RWPE1 (cell line): ENCODE measurements around the gene PCCA.

Experiments used
- CTCF ChIA-PET: fragments of 350-600 bp; sonication (Branson Sonifier 250); formaldehyde crosslinking; extraction: SDS; loops from one replicate; lab custom pipeline; 2021; lab: Yijun Ruan, JAX
- POLR2A ChIA-PET: fragments of 400-600 bp; formaldehyde crosslinking; extraction: SDS; loops from one replicate; lab custom pipeline; 2020; ENCODE audit warnings: antibody characterized with exemption; ENCODE audit not compliant: low non-redundant PET; lab: Yijun Ruan, JAX
- DNase-seq: peaks from one replicate; pipeline ENCODE4 v3.0.0; 2012; ENCODE audit warnings: low spot score
- H3K27ac ChIP-seq: fragments of 450-650 bp; 2 replicates; pipeline ENCODE4 v1.5.1; 2017
- CTCF ChIP-seq: fragments of 450-650 bp; conservative IDR thresholded peaks from 2 replicates; pipeline ENCODE4 v1.5.1; 2017; ENCODE audit warnings: low read depth, mild to moderate bottlenecking

The PCCA gene

GRCh38 chr13:100506154-100506553 is 417.3 kb downstream of the PCCA start:
- POLR2A ChIA-PET, result no interaction called here
- CTCF ChIA-PET, result no interaction called here
- no peak overlapping the region for H3K27ac ChIP-seq
- DNase-seq, result no peak
- no peak for TF ChIP-seq CTCF

GRCh38 chr13:100506600-100507422 is 417.9 kb downstream of the PCCA start:
- H3K27ac ChIP-seq, result no peak overlapping the region
- ChIA-PET CTCF (no interaction called here), POLR2A (no interaction called here)
- no peak for TF ChIP-seq CTCF
- no peak for DNase-seq

- DNase-seq, result no peak
- H3K27ac ChIP-seq, result no peak overlapping the region
- TF ChIP-seq CTCF, result no peak
- CTCF ChIA-PET, result no interaction called here
- POLR2A ChIA-PET, result no interaction called here
Measured at GRCh38 chr13:100508455-100508854, 419.6 kb downstream of the PCCA start.

- DNase-seq, result no peak
- ChIA-PET CTCF (no interaction called here), POLR2A (no interaction called here)
- no peak for TF ChIP-seq CTCF
- H3K27ac ChIP-seq, result no peak overlapping the region
Measured at GRCh38 chr13:100508996-100509395, 420.1 kb downstream of the PCCA start.

- no peak for TF ChIP-seq CTCF
- POLR2A ChIA-PET, result no interaction called here
- CTCF ChIA-PET, result interaction anchor here (0.5 kb wide), 1 partner anchor 889 kb away, joined by 3 read pairs; no protein-coding TSS in a partner anchor
- DNase-seq, result no peak
- H3K27ac ChIP-seq, result no peak overlapping the region
Measured at GRCh38 chr13:100510208-100510957, 421.5 kb downstream of the PCCA start.

- CTCF ChIA-PET, result no interaction called here
- DNase-seq, result no peak
- POLR2A ChIA-PET, result no interaction called here
- H3K27ac ChIP-seq, result no peak overlapping the region
- TF ChIP-seq CTCF, result no peak
Measured at GRCh38 chr13:100511466-100511865, 422.6 kb downstream of the PCCA start.
